Stimulated activated CD4-positive, alpha-beta T cell treated with anti-CD3 and anti-CD28 coated beads, Interleukin-12 subunit alpha, Interleukin-12 subunit beta, amount 100 ng/mL, for 48 hours (primary cell): ENCODE measurements around the gene SLC16A4.
"Not testable (repeated sequence)": the region's sequence is repeated elsewhere in the genome, so short reads cannot be mapped to it uniquely, and the experiment has no call there.

Source experiments
- DNase-seq, 3 donors: peaks; one replicate each; pipeline ENCODE4 v3.0.0-alpha.2; 2020; ENCODE audit warnings: low read depth in 2 of 3, low spot score in 1 of 3

SLC16A4 gene

GRCh38 chr1:110409316-110409715 is 18.5 kb upstream of the SLC16A4 start:
- DNase-seq, result no peak

- DNase-seq, result no peak
Observed at GRCh38 chr1:110408488-110408887, 17.7 kb upstream of the SLC16A4 start.

- peak; percentile 86 to 93 (median 90) for DNase-seq
Observed at GRCh38 chr1:110407260-110408210, 16.7 kb upstream of the SLC16A4 start, which contains the start of gene LAMTOR5. TSS of gene LAMTOR5 (minus strand) at chr1:110407694. CDS start at chr1:110407620, 74 bp downstream.

- not testable (repeated sequence) for DNase-seq
Observed at GRCh38 chr1:110406407-110406806, 15.6 kb upstream of the SLC16A4 start.

- no peak for DNase-seq
Observed at GRCh38 chr1:110404401-110404800, 13.6 kb upstream of the SLC16A4 start.

GRCh38 chr1:110403805-110404204 is 13.0 kb upstream of the SLC16A4 start:
- DNase-seq, result no peak

GRCh38 chr1:110396259-110396958 is 5.6 kb upstream of the SLC16A4 start:
- DNase-seq, result not testable (repeated sequence)

- DNase-seq, result no peak
Observed at GRCh38 chr1:110394493-110394820, 3.6 kb upstream of the SLC16A4 start.

- no peak for DNase-seq
Observed at GRCh38 chr1:110393691-110394492, 3.1 kb upstream of the SLC16A4 start.

- DNase-seq, result no peak
Observed at GRCh38 chr1:110393286-110393685, 2.5 kb upstream of the SLC16A4 start.

GRCh38 chr1:110390096-110390495 is 730 bp downstream of the SLC16A4 start:
- DNase-seq, result no peak

GRCh38 chr1:110387048-110387754 is 3.6 kb downstream of the SLC16A4 start:
- DNase-seq, result no peak

- no peak for DNase-seq
Observed at GRCh38 chr1:110385369-110385768, 5.5 kb downstream of the SLC16A4 start.

- DNase-seq, result no peak
Observed at GRCh38 chr1:110384581-110385321, 6.1 kb downstream of the SLC16A4 start.

GRCh38 chr1:110383251-110383990 is 7.4 kb downstream of the SLC16A4 start:
- no peak for DNase-seq

- DNase-seq, result no peak
Observed at GRCh38 chr1:110380672-110381283, 10.0 kb downstream of the SLC16A4 start.

- no peak for DNase-seq
Observed at GRCh38 chr1:110375490-110375889, 15.3 kb downstream of the SLC16A4 start.

GRCh38 chr1:110370827-110371226 is 20.0 kb downstream of the SLC16A4 start:
- peak in 1 of 3 donors; percentile 9 for DNase-seq

GRCh38 chr1:110364221-110364620 is 26.6 kb downstream of the SLC16A4 start:
- no peak for DNase-seq
